Measurements from ENCODE around the gene MSRB3.
"Not testable (repeated sequence)": the region's sequence is repeated elsewhere in the genome, so short reads cannot be mapped to it uniquely, and the experiment has no call there.

Gene MSRB3

GRCh38 chr12:65446901-65447300 is 168.4 kb downstream of the MSRB3 start:
- TF ChIP-seq, protein P1, sequence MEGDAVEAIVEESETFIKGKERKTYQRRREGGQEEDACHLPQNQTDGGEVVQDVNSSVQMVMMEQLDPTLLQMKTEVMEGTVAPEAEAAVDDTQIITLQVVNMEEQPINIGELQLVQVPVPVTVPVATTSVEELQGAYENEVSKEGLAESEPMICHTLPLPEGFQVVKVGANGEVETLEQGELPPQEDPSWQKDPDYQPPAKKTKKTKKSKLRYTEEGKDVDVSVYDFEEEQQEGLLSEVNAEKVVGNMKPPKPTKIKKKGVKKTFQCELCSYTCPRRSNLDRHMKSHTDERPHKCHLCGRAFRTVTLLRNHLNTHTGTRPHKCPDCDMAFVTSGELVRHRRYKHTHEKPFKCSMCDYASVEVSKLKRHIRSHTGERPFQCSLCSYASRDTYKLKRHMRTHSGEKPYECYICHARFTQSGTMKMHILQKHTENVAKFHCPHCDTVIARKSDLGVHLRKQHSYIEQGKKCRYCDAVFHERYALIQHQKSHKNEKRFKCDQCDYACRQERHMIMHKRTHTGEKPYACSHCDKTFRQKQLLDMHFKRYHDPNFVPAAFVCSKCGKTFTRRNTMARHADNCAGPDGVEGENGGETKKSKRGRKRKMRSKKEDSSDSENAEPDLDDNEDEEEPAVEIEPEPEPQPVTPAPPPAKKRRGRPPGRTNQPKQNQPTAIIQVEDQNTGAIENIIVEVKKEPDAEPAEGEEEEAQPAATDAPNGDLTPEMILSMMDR (IDR thresholded peaks at IDR 0.05; ENCODE audit: control extremely low read depth, extremely low read depth, low read depth, missing control alignments) = no peak
- ChIA-PET CTCF (interaction anchor here (1.1 to 1.2 kb wide), 2 partner anchors 9 to 15 kb away, joined by 3 read pairs; no protein-coding TSS in a partner anchor), POLR2A (no interaction called here)
- DNase-seq (ENCODE audit: extremely low spot score) = no peak

DNA sequence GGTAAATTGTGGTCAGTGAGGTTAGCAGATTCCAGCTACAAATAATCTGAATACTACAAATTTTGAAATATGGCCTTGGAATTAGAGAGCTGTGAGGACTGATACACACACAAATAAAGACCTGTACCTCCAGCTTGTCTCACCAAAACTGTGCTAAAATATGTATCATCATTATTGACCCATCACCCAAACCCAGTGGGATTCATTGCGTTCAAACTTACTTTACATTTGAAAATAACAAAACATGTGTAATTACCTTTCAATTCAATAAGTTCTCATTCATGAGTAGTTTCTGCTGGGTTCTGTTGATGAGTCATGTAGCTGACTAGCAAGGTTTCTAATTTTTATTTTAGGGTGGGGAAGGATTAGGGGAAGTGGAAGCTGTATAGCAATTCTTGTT is 170.9 kb downstream of the MSRB3 start:
- TF ChIP-seq, protein P1 (IDR thresholded peaks at IDR 0.05; ENCODE audit: control extremely low read depth, extremely low read depth, low read depth, missing control alignments) = no peak
- POLR2A ChIA-PET = no interaction called here
- CTCF ChIA-PET = interaction anchor here (0.9 to 1.5 kb wide), 2 partner anchors 17 to 26 kb away, joined by 3 read pairs; no protein-coding TSS in a partner anchor
- DNase-seq (ENCODE audit: extremely low spot score) = no peak

GRCh38 chr12:65450625-65451024 is 172.1 kb downstream of the MSRB3 start:
- no peak for DNase-seq (ENCODE audit: extremely low spot score)
- POLR2A ChIA-PET = no interaction called here

DNA sequence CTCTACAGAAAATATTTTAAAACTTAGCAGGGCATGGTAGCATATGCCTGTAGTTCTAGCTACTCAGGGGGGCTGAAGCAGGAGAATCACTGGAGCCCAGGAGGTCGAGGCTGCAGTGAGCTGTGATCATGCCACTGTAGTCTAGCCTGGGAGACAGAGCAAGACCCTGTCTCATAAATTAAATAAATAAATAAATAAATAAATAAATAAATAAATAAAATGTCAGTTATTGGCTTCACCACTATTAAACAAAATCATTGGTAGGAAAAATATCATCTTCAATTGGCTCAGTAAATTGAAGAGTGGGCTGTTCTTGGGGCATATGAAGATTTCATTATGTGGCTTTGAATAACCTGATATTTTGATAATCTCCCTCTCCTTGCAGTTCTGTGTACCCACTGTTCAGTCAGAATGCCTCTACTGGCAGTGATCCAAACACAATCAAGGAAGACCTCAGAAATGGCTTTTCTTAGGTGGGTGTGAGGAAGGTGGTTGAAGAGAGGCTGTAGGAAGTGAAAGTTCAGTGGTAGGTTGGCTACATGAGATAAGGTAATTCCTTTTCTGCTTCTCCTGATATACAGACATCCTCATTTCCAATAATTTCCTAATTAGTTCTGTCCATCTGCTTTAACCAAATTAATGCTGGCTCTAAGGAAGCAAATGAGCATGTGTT is 175.8 kb downstream of the MSRB3 start:
- ChIA-PET CTCF (no interaction called here), POLR2A (no interaction called here)
- no peak for DNase-seq (ENCODE audit: extremely low spot score)
- TF ChIP-seq, protein P1 (IDR thresholded peaks at IDR 0.05; ENCODE audit: control extremely low read depth, extremely low read depth, low read depth, missing control alignments) = no peak

More at GRCh38 chr12:65450625-65451024, 172.1 kb downstream of the MSRB3 start:
- TF ChIP-seq, protein P1 (IDR thresholded peaks at IDR 0.05; ENCODE audit: control extremely low read depth, extremely low read depth, low read depth, missing control alignments) = no peak
- CTCF ChIA-PET = no interaction called here

- DNase-seq (ENCODE audit: extremely low spot score); POLR2A ChIA-PET; CTCF ChIA-PET: not testable (repeated sequence)
Observed at GRCh38 chr12:65457341-65457740, 178.9 kb downstream of the MSRB3 start.

DNA sequence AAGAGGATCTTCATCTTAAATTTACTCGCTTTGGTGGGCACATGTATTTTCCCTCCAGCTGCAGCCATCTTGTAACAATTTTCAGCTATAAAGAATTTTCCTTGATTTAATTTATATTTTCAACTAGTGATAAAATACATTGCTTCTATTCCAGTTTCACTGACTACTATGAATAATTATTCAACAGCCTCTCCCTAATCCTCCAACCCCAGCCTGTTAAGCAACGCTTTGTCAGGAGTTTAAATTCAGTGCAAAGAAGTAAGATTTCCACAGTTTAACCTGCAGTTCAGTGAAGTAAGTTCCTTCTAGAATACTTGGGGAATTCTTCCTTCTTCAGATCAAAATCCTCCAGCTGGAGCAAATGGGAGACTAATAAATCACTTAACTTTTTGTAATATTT is 180.2 kb downstream of the MSRB3 start:
- no peak for DNase-seq (ENCODE audit: extremely low spot score)
- ChIA-PET POLR2A (no interaction called here), CTCF (no interaction called here)
- TF ChIP-seq, protein P1 (IDR thresholded peaks at IDR 0.05; ENCODE audit: control extremely low read depth, extremely low read depth, low read depth, missing control alignments) = no peak

DNA sequence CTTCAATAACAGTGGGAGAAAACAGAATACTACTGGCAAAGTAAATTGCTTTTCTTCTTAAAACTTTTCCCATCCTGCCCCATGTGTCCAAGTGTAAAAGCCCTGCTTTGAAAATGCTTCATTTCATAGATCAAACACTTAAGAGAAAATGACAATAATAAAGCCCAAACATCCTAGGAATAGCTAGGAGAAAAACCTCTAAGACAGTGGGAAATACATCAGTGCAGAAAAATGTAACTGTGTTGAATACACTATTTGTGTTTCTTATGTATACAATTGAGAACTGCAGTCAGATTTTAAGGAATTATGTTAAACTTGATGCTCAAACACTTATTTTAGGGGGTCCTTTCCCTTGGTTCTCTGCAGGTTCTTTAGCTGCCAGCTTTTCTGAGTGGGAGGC is 181.1 kb downstream of the MSRB3 start:
- TF ChIP-seq, protein P1 (IDR thresholded peaks at IDR 0.05; ENCODE audit: control extremely low read depth, extremely low read depth, low read depth, missing control alignments) = no peak
- CTCF ChIA-PET = interaction anchor here (0.6 kb wide), 1 partner anchor 97 kb away, joined by 3 read pairs; no protein-coding TSS in a partner anchor
- POLR2A ChIA-PET = no interaction called here
- no peak for DNase-seq (ENCODE audit: extremely low spot score)

Data from GM10248 (cell line).